Cardiac muscle cell (in vitro differentiated cells and primary cell): ENCODE results near the gene SHC4. TPM values are rescaled to one million over a fixed set of nuclear protein-coding genes. Genes with fewer than 3 reads are reported as not detected.

Source experiments
- DNase-seq, 2 donors: peaks; one replicate each; pipeline versions ENCODE4 v3.0.0 to v3.0.0-alpha.2; 2010 to 2017; ENCODE audit warnings: low read depth in 1 of 2, low spot score in 1 of 2
- H3K27ac ChIP-seq: fragments of 200-600 bp; sonication (generic); 2 replicates; pipeline ENCODE4 v1.5.1; 2016
- H3K27me3 ChIP-seq: fragments of 200-600 bp; sonication (generic); 2 replicates; pipeline ENCODE4 v1.6.0; 2016; ENCODE audit warnings: control low read depth
- H3K36me3 ChIP-seq: fragments of 200-600 bp; sonication (generic); 2 replicates; pipeline ENCODE4 v1.5.1; 2016; ENCODE audit warnings: control low read depth
- H3K4me1 ChIP-seq: fragments of 200-600 bp; sonication (generic); 2 replicates; pipeline ENCODE4 v1.8.1; 2017; ENCODE audit warnings: low read depth, mild to moderate bottlenecking, mixed run types
- H3K4me3 ChIP-seq: fragments of 200-600 bp; sonication (generic); 2 replicates; pipeline ENCODE4 v1.5.1; 2016; ENCODE audit warnings: mild to moderate bottlenecking
- H3K9me3 ChIP-seq: fragments of 200-600 bp; sonication (generic); 2 replicates; pipeline ENCODE4 v1.5.1; 2017; ENCODE audit warnings: low read depth, mild to moderate bottlenecking, control low read depth
- CTCF ChIP-seq: IDR thresholded peaks from 2 replicates; pipeline ENCODE4 v1.5.1; 2012; ENCODE audit warnings: low read depth, mild to moderate bottlenecking, low read length
- polyA plus RNA-seq: library from polyadenylated mRNA; unstranded; fragments of >200 nt; fragmentation: Nextera tagmentation; extraction: Ambion mirVana; gene quantifications from 2 replicates; pipeline ENCODE4 v1.2.1, GENCODE V29; 2016
- total RNA-seq: library from RNA; depleted of rRNA; stranded (reverse); fragments of >200 nt; gene quantifications from 2 replicates; pipeline ENCODE4 v1.2.3, GENCODE V29; 2016

Gene SHC4
- total and polyA plus RNA-seq, 2 experiments from 2014 or later = 1.3 to 1.5 TPM

GRCh38 chr15:48850648-48851047, 113.1 kb downstream of the SHC4 start:
- no peak for TF ChIP-seq CTCF
- Histone ChIP-seq H3K36me3 (no peaks in the 10 kb centered on the region), H3K9me3 (no peaks in the 10 kb centered on the region), H3K27me3 (no peaks in the 10 kb centered on the region), H3K27ac (no peak overlapping the region), H3K4me1 (no peaks in the 10 kb centered on the region), H3K4me3 (no peak overlapping the region)
- DNase-seq = no peak

GRCh38 chr15:48845123-48845522, 118.6 kb downstream of the SHC4 start:
- H3K27me3 ChIP-seq = no peaks in the 10 kb centered on the region
- H3K36me3 ChIP-seq = no peaks in the 10 kb centered on the region
- H3K27ac ChIP-seq = no peak overlapping the region
- TF ChIP-seq CTCF = no peak
- H3K4me1 ChIP-seq = no peaks in the 10 kb centered on the region
- no peak overlapping the region for H3K4me3 ChIP-seq
- no peak for DNase-seq
- no peaks in the 10 kb centered on the region for H3K9me3 ChIP-seq

- Histone ChIP-seq H3K9me3 (no peaks in the 10 kb centered on the region), H3K4me3 (no peak overlapping the region), H3K36me3 (no peaks in the 10 kb centered on the region), H3K27me3 (no peaks in the 10 kb centered on the region), H3K4me1 (no peaks in the 10 kb centered on the region), H3K27ac (no peak overlapping the region)
- DNase-seq = no peak
- TF ChIP-seq CTCF = no peak
Observed at GRCh38 chr15:48842501-48842900, 121.2 kb downstream of the SHC4 start.

- DNase-seq = no peak
Observed at GRCh38 chr15:48834756-48835155, 129.0 kb downstream of the SHC4 start.

GRCh38 chr15:48833526-48834239, 130.0 kb downstream of the SHC4 start:
- H3K4me1 ChIP-seq = no peaks in the 10 kb centered on the region
- H3K27ac ChIP-seq = no peak overlapping the region
- H3K27me3 ChIP-seq = no peaks in the 10 kb centered on the region
- H3K9me3 ChIP-seq = no peaks in the 10 kb centered on the region
- H3K4me3 ChIP-seq = no peak overlapping the region
- no peak for TF ChIP-seq CTCF
- no peaks in the 10 kb centered on the region for H3K36me3 ChIP-seq
- no peak for DNase-seq

More at GRCh38 chr15:48834756-48835155, 129.0 kb downstream of the SHC4 start:
- no peaks in the 10 kb centered on the region for H3K4me1 ChIP-seq
- no peak overlapping the region for H3K4me3 ChIP-seq
- H3K27ac ChIP-seq = no peak overlapping the region
- H3K27me3 ChIP-seq = no peaks in the 10 kb centered on the region
- H3K9me3 ChIP-seq = no peaks in the 10 kb centered on the region
- no peaks in the 10 kb centered on the region for H3K36me3 ChIP-seq
- TF ChIP-seq CTCF = no peak
